Adrenal gland (tissue), 12 donors: ENCODE data around the gene CD48. TPM values are rescaled to one million over a fixed set of nuclear protein-coding genes. Genes with fewer than 3 reads are reported as not detected.

Experiments
- DNase-seq, 7 donors: peaks; one replicate each; pipeline ENCODE4 v3.0.0-alpha.2; 2019 to 2020
- H3K27ac ChIP-seq, 5 donors: fragments of 200-600 bp; sonication (generic) in 4 of 5; 1 replicate in 3 of 5; 2 replicates in 2 of 5; pipeline versions ENCODE4 v1.5.1 to v1.8.0; 2016 to 2020; ENCODE audit warnings: mild to moderate bottlenecking in 1 of 5
- H3K27me3 ChIP-seq: fragments of 200-600 bp; 2 replicates; pipeline ENCODE4 v1.8.0; 2021
- H3K36me3 ChIP-seq, 2 donors: fragments of 200-600 bp; replicated peaks in 1 of 2; 1 replicate in 1 of 2; 2 replicates in 1 of 2; pipeline versions ENCODE4 v1.5.1 to v1.8.0; 2018 to 2022
- H3K4me1 ChIP-seq, 2 donors: fragments of 200-600 bp; replicated peaks in 1 of 2; 1 replicate in 1 of 2; 2 replicates in 1 of 2; pipeline versions ENCODE4 v1.5.1 to v1.8.0; 2018 to 2021
- H3K4me3 ChIP-seq, 4 donors: fragments of 200-600 bp; sonication (generic) in 3 of 4; one replicate each; pipeline ENCODE4 v1.5.1; 2016 to 2018
- H3K9me3 ChIP-seq, 3 donors: fragments of 200-600 bp; sonication (generic) in 1 of 3; replicated peaks in 1 of 3; 1 replicate in 2 of 3; 2 replicates in 1 of 3; pipeline versions ENCODE4 v1.5.1 to v1.8.0; 2016 to 2021
- CTCF ChIP-seq, 6 experiments: fragments of 450-650 bp in 4 of 6; fragments of 200-600 bp in 2 of 6; sonication (generic) in 1 of 6; IDR thresholded peaks; 1 replicate in 5 of 6; 2 replicates in 1 of 6; pipeline versions ENCODE4 v1.5.1 to v1.8.0; 2016 to 2021; ENCODE audit warnings: antibody characterized with exemption in 6 of 6, mild to moderate bottlenecking in 2 of 6, moderate library complexity in 1 of 6
- POLR2A ChIP-seq, 2 donors: fragments of 450-650 bp; IDR thresholded peaks; one replicate each; pipeline ENCODE4 v1.6.1; 2017; ENCODE audit warnings: antibody characterized with exemption in 2 of 2, mild to moderate bottlenecking in 2 of 2, moderate library complexity in 1 of 2
- WGBS, 4 donors: extraction: QIAGEN DNeasy Blood & Tissue Kit in 2 of 4; methylation state at CpG; one replicate each; pipeline versions ENCODE4 v1.1.5 to v1.1.7; 2013 to 2017; 5-methylcytosine and 5-hydroxymethylcytosine counted together
- intact Hi-C, 2 donors: fragments of 100-400 bp; cut with DNase I; formaldehyde crosslinking; loops; one replicate each; pipeline versions ENCODE4 v1.14.1 to v1.15.0; 2022 to 2023
- polyA plus RNA-seq, 3 donors: library from polyadenylated mRNA; stranded (reverse); fragments of 200-250 nt in 2 of 3; fragments of 350-450 nt in 1 of 3; fragmentation: Illumina TruSeq in 1 of 3; extraction: RNeasy Lipid Tissue Mini Kit (QIAGEN cat#74804) in 1 of 3; gene quantifications; one replicate each; pipeline ENCODE4 v1.2.3, GENCODE V29; 2013 to 2014
- total RNA-seq, 9 donors: library from RNA; depleted of rRNA in 4 of 9; stranded (reverse); fragments of >200 nt in 4 of 9; fragments of 120-200 nt in 1 of 9; fragmentation: NEBNext Ultra II Directional in 1 of 9; extraction: Animal tissue kit (Norgen Biotek cat#: 25700) in 1 of 9; gene quantifications; one replicate each; pipeline versions ENCODE4 v1.1.0 to v1.2.4, GENCODE V29; 2013 to 2023
- donor health status: healthy with polysubstance abuse.
- donor health status: Bipolar disorder and iron deficiency.
- donor health status: DM: yes; HTN: yes; CAD: no.
- donor health status: DM: no; HTN: no; CAD: no.
- donor health status: DM: no; HTN: no; CAD: no.
- donor health status: DM: yes; HTN: yes; CAD: no.

The CD48 gene
- total and polyA plus RNA-seq, 12 donors, result 1.4 to 9.0 (median 3.9) TPM; not detected in 1

GRCh38 chr1:160669276-160669675, 42.3 kb downstream of the CD48 start:
- Histone ChIP-seq H3K9me3 (no peaks in the 10 kb centered on the region), H3K36me3 (no peaks in the 10 kb centered on the region), H3K27me3 (no peaks in the 10 kb centered on the region), H3K4me1 (peaks cover 0 to 7% of the 10 kb centered on the region in 2 donors), H3K4me3 (no peak overlapping the region), H3K27ac (no peak overlapping the region)
- TF ChIP-seq CTCF (IDR thresholded peaks at IDR 0.05) (no peak), POLR2A (IDR thresholded peaks at IDR 0.05) (no peak)
- DNase-seq, result no peak
- intact Hi-C loops, result no loop called here

DNA sequence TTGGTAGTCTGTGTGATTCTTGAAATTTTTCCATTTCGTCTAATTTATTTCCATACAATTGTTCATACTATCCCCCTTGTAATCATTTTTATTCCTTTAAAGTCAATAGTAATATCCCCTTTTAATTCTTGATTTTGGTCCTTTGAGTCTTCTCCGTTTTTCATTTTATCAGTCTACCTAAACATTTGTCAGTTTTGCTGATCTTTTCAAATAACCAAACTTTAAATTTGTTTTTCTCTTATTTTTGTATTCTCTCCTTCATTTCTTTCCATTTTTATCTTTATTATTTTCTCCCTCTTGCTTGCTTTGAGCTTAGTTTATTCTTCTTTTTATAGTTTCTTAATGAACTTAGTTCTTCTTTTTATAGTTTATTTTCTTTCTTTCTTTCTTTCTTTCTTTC, 43.7 kb downstream of the CD48 start:
- DNase-seq, result no peak
- Histone ChIP-seq H3K27ac (no peak overlapping the region), H3K4me1 (peaks cover 0 to 7% of the 10 kb centered on the region in 2 donors), H3K4me3 (no peak overlapping the region), H3K27me3 (no peaks in the 10 kb centered on the region), H3K36me3 (no peaks in the 10 kb centered on the region), H3K9me3 (no peaks in the 10 kb centered on the region)
- WGBS, 4 donors, result 70 to 83% (median 77%) methylated on average over 2 of the region's 2 CpGs
- no peak for TF ChIP-seq POLR2A (IDR thresholded peaks at IDR 0.05)
- TF ChIP-seq CTCF (IDR thresholded peaks at IDR 0.05), result no peak
- intact Hi-C loops, result no loop called here

GRCh38 chr1:160666079-160666442, 45.6 kb downstream of the CD48 start:
- no peaks in the 10 kb centered on the region for H3K27me3 ChIP-seq
- H3K36me3 ChIP-seq, result no peaks in the 10 kb centered on the region
- TF ChIP-seq POLR2A (IDR thresholded peaks at IDR 0.05) (no peak), CTCF (IDR thresholded peaks at IDR 0.05) (no peak)
- no peak overlapping the region for H3K4me3 ChIP-seq
- H3K27ac ChIP-seq, result peak overlapping the region in 2 of 5 donors; percentile 67 to 70
- no peak for DNase-seq
- H3K9me3 ChIP-seq, result no peaks in the 10 kb centered on the region
- intact Hi-C loops, result no loop called here
- WGBS, 4 donors, result 44 to 54% (median 53%) methylated on average over 3 of the region's 3 CpGs
- H3K4me1 ChIP-seq, result peaks cover 0 to 7% of the 10 kb centered on the region in 2 donors

DNA sequence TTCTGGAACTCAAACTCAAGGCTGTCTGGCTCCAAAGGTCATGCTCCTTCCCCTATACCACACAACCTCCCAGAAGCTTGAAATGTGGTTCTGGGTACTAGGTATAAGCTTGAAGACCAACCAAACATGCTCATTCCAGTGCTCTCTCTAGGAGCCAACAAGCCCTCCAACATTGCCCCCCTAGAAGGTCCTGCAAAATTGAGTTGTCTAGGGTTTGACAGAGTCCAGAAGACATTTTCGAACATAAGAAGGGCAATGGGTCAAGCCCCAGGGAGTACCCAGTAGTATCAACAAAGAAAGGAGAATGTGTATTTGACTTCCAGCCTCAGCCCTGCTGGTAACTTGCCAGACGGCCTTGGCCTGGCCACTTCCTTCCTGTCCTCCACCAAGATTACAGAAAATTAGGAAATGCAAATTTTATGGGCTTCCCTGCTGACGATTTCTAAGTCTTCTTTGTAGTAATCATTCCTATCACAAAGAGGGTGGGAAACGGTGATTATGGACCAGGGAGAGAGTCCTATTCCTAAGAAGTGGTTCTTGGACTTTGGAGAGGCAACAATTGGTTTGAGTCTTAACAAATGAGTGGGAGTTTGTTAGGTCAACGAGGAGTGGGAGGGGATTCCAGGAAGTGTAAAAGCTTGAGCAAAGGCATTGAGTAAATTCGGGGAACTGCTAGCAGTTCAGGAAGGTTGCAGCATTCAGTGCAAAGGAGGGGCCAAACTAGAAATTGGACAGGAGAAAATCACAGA, 46.1 kb downstream of the CD48 start:
- no peak overlapping the region for H3K4me3 ChIP-seq
- peak; percentile 30 to 67 (median 53) for DNase-seq

More for the DNA sequence above, 46.1 kb downstream of the CD48 start:
- Histone ChIP-seq H3K4me1 (peaks cover 0 to 7% of the 10 kb centered on the region in 2 donors), H3K27ac (peak overlapping the region in 2 of 5 donors; percentile 67 to 70), H3K36me3 (no peaks in the 10 kb centered on the region), H3K9me3 (no peaks in the 10 kb centered on the region), H3K27me3 (no peaks in the 10 kb centered on the region)
- TF ChIP-seq POLR2A (IDR thresholded peaks at IDR 0.05), result no peak
- no peak for TF ChIP-seq CTCF (IDR thresholded peaks at IDR 0.05)
- 21 to 47% (median 29%) methylated on average over 6 of the region's 6 CpGs for WGBS, 4 donors
- intact Hi-C loops, result no loop called here
